GM21423 (cell line): ENCODE data around the gene CDYL2.

Source experiments
- ATAC-seq: cut with Tn5 transposase; IDR thresholded peaks from one replicate; pipeline ENCODE4 v1.9.1; 2021; ENCODE audit warnings: mild to moderate bottlenecking, moderate library complexity; ENCODE audit not compliant: unreplicated experiment

Gene CDYL2

DNA sequence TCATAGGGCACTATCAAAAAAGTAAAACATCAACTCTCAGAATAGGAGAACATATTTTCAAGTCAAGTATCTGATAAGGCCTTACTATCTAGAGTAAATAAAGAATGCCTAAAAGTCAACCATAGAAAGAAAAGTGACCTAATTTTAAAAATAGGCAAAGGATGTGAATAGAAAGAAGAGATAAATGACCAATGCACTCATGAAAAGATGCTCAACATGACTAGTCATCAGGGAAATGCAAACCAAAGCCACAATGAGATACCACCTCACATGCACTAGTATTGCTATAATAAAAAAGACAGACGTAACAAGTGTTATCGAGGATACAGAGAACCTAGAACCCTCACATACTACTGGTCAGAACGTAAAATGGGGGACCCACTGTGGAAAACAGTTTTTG, 172.8 kb downstream of the CDYL2 start:
- ATAC-seq = no peak

DNA sequence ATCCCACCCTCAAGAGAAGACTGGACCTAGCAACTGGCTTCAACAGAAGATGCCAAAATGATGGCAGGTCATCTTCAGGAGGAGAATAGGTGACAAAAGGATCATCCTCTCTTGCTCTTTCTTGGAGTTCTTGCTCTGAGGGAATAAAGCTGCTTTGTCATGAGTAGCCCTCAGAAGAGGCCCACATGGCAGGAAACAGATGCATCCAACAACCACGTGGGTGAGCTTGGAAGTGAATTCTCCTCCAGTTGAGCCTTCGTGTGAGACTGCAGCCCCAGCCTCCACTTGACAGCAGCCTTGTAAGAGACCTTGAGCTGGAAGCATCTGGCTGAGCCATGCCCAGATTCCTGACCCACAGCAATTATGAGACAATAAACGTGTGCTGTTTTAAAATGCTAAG, 176.1 kb downstream of the CDYL2 start:
- ATAC-seq = no peak

GRCh38 chr16:80627108-80627507, 177.3 kb downstream of the CDYL2 start:
- no peak for ATAC-seq

DNA sequence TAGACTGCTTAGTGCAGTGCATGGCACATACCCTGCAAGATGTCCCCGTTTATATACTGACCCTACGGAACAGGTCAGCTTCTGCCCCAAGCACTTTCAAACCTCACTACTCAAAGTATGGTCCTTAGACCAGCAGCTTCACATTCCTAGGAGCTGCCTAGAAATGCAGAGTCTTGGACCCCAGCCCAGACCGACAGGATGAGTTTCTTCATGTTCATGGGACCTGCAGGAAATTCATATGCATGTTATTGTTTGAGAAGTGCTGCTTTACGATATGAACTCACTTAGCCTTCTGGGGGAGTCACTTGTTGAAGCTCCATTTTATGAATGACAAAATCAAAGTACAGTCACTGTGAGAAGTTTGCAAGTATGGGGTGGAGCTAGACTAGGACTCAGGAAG, 181.0 kb downstream of the CDYL2 start:
- no peak for ATAC-seq

- no peak for ATAC-seq
Observed at GRCh38 chr16:80622007-80622406, 182.4 kb downstream of the CDYL2 start.

DNA sequence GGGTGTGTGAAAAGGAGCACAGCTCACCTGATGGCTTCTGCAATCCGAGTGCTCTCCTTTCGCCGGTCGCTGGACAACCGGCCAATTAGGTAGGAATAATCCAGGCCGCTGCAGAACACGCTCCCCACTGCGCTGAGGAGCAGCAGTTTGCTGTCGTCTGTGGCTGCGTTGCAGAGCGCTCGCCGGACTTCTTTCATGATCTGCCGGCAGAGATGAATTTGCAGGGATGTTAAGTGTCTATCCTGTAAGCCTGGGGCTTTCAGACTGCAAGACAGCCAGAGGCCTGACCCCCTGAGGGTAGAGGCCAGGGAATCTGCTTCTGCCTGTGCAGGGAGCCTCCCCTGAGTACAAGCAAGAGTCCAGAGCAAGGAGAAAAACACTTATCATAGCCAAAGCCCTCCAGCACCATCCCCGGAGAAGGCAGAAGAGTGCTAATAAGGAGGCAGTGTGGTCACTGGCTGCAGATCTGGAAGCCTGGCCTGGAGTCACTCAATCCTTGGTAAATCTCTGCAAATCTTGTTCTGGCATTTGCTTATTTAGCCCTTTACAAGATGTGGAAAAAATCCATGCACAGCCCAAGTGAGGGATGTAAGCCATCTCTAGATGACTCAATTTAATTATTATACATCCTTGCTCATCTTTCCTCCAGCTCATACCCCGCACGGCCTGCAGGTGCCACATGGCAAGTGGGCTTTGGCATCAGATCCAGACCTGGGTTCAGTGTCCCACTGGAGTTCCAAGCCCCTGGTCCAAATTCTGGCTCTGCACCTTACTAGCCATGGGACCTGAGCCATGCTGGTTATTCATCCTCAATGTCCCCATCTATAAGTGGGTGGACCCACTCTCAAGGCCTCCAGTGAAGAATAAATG, 183.4 kb downstream of the CDYL2 start:
- no peak for ATAC-seq

- ATAC-seq = no peak
Observed at GRCh38 chr16:80619824-80620223, 184.6 kb downstream of the CDYL2 start.

DNA sequence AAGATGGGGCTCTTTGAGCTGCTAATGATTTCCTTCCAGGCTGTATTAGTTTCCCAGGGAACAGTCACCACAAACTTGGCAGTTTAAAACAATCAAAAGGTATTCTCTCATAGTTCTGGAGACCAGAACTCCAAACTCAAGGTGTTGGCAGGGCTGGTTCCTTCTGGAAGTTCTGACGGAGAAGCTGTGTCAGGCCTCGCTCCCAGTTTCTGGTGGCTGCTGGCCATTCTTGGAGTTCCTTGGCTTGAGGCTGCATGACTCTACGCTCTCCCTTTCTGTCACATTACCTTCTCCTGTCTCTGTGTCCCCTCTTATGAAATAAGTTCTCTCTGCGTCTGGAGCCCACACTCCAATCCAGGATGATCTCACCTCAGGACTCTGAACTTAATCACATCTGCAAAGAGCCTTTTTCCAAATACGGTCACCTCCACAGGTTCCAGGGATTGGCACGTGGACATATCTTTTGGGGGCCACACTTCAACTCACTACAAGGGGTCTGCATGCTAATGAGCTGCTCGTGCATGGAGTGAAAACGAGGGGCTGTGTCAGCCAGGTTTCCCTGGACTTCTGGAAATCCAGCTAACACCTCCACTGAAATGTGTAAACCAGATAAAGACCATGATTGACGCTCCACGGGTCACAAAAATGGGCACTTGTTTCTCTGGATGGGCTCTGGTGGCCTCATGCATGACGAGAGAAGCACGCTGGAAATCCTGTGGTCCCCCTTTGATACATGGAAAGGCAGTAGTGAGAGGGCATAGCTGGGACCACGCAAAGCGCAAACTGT, 185.3 kb downstream of the CDYL2 start:
- ATAC-seq = no peak

- no peak for ATAC-seq
Observed at GRCh38 chr16:80616362-80616761, 188.0 kb downstream of the CDYL2 start.

DNA sequence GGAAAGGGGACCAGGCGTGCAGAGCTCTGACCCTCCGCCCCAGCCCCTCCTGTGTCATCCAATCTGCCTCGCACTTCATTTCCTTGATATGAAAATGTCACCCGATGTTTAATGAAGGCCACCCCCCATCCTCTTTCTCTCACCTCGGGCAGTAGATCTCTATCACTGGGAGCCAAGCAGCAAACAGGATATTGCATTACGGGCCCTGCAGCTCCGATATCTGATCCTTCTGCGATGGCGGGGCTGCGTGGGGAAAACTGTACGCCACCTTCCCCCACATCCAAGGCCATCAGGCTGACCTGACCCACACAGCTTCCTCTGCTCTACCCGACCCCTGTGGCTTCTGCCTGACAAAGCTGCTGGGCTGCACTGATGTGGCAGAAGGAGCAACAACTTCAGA, 188.7 kb downstream of the CDYL2 start:
- no peak for ATAC-seq

DNA sequence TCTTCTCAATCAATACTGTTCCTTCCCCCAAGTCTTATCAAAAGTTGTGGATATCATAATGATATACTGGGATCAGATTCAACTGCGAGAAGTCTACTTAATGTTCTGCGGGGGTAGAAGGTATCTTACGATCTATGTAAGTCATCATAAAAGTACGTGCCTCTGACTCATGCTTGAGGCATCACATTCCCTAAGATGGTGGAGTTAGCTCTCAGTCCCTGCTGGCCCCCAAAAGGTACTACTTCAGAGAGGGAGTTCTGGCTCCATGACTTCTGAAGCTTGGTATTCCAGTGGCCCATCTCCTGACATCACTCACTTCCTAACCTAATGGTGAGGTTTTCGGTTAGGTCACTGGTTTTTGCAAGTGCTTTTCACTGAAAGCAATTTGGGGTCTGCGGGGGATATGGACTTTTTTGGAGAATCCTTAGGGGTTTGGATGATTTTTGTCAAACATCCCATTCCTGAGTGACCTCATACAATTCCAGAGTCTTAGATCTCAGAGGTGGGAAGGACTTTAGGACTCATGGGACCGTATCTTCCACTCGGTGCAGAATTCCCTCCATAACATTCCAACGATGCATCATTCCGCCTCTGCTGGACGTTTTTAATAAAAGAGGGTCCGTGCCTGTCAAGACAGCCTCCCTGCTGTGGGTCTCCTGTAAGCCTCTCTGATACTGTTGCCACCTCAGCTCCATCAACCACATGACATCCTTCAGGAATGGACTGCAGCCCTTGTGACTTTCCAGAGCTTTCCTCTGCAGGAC, 189.3 kb downstream of the CDYL2 start:
- no peak for ATAC-seq

DNA sequence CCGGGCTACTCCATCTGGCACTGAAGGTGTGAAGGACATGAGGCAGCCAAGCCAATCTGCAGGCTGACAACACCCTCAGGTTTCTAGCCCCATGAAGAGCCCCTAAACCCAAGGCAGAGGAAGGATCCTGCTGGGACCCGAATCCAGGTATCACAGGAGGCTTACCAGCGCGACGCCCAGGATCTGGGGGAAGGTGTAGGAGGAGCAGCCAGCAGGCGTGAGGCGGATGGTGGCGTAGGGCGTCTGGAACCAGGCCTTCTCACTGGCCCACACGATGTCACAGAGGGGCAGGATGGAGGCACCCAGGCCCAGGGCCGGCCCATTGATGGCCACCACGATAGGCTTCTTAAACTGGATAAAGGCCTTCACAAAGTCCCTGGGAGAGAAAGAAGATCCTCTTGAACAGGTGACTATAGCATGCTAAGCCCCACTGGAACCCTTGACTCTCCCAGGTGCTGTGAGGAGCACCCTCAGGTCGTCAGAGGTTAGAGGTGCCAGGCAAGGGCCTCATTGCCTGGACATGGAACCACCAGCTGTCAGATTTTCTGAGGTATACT, 191.9 kb downstream of the CDYL2 start:
- ATAC-seq = no peak

DNA sequence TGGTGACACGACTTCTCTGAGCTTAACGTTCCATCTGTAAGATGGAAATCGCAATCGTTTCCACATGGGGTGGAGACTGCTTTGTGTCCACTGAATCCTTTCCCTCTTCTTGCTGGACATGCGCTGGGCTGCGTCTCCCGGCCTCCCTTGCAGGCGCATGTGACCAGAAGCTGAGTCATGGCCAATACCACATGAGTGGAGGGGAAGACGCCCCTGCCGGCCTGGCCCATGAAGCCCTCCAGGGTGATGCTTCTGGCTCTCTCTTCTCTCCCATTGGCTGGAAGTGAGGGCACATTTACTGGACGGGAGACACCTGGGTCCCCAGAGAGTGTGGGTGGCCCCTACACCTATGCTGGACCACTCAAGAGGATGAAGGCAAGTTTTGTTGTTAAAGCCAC, 192.5 kb downstream of the CDYL2 start:
- ATAC-seq = no peak

DNA sequence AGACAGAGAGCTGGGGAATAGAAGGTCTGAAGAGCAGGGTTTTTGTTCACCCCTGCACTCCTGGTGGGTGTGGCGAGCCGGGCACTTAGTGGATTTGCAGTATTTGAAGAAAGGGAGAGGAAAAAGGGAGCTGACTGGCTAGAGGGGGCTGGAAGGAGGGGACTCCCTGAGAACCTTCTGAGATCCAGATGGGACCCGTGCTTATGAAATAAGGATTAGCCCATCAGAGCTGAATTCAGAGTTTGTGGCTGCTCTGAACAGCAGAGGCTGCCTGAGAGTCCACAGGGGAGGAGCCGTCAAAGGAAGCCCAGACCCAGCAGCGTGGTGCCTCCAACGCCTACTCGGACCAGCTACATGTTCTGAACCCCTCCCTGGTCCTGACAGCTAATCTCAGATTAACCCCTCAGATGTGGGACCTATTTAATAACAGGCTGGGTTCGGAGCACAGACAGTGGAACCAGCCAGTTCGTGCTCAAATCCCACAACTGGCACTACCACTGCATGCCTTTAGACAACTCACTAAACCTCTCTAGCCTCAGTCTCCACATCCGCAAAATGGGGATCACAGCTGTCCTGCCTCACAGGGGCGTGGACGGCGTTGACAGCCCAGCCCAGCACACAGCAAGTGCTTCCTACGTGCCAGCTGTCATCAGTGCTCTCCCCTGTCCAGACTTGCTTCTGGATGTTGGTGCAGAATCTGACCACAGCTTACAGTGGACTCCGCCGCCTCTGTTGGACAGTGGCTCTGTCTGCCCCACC, 193.0 kb downstream of the CDYL2 start:
- ATAC-seq = no peak

DNA sequence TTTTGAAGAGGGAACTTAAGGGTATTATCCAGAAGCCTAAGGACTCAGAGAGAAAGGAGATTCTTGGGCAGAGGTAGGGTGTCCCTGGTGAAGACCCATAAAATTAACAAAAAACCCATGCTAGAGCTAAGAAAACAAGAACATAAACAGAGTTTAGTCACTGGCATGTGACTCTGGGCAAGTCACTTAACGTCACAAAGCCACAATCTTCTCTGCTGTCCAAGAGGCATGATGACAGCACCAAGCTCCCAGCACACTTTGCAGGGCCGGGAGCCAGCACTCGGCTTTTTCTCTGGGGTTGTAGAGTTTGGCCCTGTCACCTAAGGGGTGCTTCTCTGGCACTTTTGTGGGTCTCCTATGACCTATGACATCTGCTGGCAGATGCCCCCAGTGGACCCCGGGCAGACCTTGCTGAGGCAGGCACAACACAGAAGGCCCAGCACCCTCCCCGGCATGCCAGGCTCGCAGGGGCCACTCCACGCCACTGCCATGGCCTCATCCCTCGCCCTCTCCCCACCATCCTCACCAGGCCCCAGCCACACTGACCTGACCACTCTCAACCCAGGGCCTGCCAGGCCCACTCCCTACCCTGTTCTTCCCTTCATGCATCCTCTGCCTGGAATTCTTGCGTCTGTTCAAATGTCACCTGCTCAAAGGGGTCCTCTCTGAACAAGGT, 193.8 kb downstream of the CDYL2 start:
- no peak for ATAC-seq

GRCh38 chr16:80608946-80609345, 195.5 kb downstream of the CDYL2 start:
- ATAC-seq = no peak

GRCh38 chr16:80607204-80607603, 197.2 kb downstream of the CDYL2 start:
- ATAC-seq = no peak

DNA sequence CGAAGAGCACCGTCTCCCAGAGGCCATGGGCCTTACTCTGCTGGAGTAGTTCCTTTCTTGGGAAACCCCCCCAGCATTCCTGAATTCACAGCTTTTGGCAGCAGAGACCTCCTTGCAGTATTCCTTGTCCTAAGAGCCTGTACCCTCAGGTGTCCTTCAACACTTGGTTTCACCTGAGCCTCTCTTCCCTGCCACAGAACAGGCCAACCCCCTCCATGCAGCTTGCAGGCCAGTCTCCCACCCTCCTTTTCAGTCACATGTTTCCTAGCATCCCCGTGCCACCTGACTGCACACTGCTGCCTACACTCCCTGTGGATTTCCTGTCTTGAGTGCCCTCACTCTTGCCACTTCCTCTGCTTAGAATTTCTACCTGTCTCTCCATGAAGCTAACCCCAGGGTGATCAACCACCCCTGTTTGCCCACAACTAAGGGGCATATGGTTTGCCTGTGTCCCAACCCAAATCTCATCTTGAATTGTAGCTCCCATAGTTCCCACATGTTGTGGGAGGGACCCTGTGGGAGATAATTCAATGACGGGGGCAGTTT, 198.1 kb downstream of the CDYL2 start:
- no peak for ATAC-seq

DNA sequence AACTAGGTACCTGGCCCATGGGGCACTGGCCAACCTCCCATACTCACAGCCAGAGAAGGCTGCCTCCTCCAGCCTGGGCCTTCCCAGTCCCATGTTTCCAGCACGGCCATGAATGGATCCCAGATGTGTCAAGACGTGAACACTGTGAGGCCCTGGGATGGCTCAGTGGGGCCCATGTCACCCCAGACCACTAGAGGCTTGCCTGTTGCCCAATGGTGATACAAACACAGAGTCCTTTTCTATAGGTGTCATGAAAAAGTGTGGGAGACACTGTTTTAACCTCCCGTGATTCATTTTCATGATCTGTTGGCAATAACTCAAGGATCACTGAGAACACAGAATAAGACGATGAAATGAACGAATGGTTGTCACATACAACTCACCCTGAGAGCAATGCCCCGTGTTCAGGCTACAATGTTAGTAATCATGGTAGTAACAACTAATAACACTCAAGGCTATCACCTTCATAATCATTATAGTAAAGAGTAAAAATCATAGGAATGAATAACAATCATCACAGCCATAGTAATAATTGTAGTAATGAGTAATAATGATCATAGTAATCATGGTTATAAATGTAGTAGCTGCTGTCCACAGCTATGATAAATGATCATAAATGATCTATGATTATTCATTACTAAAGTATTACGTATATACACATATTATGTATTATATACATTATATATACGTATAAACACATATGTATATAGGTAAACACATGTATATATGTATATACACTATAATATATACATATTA, 199.6 kb downstream of the CDYL2 start:
- ATAC-seq = no peak
